Muscle layer of colon (tissue), 2 donors: ENCODE data around the gene TRAF7.
"Not testable (repeated sequence)": the region's sequence is repeated elsewhere in the genome, so short reads cannot be mapped to it uniquely, and the experiment has no call there.

ENCODE experiments used
- H3K27ac ChIP-seq: one replicate; pipeline ENCODE4 v1.7.0; 2013; ENCODE audit warnings: low read depth, mild to moderate bottlenecking, low read length, moderate library complexity
- H3K27me3 ChIP-seq, 2 donors: one replicate each; pipeline ENCODE4 v1.7.0; 2013; ENCODE audit warnings: low read length in 2 of 2, mild to moderate bottlenecking in 2 of 2; ENCODE audit not compliant: insufficient read depth in 2 of 2, control insufficient read depth in 1 of 2
- H3K36me3 ChIP-seq: one replicate; pipeline ENCODE4 v1.7.0; 2013; ENCODE audit warnings: mild to moderate bottlenecking, low read length; ENCODE audit not compliant: insufficient read depth
- H3K4me1 ChIP-seq: one replicate; pipeline ENCODE4 v1.7.0; 2013; ENCODE audit warnings: mild to moderate bottlenecking, low read length; ENCODE audit not compliant: insufficient read depth
- H3K4me3 ChIP-seq, 2 donors: one replicate each; pipeline ENCODE4 v1.7.0; 2013; ENCODE audit warnings: low read length in 2 of 2, low read depth in 1 of 2, mild to moderate bottlenecking in 1 of 2, moderate library complexity in 1 of 2
- H3K9ac ChIP-seq: one replicate; pipeline ENCODE4 v1.7.0; 2013; ENCODE audit warnings: low read length
- H3K9me3 ChIP-seq: one replicate; pipeline ENCODE4 v1.7.0; 2013; ENCODE audit warnings: mild to moderate bottlenecking, low read length
- donor health status: abdominal sarcoma.
- donor health status: Adenocarcinoma of cecum.

Gene TRAF7

DNA sequence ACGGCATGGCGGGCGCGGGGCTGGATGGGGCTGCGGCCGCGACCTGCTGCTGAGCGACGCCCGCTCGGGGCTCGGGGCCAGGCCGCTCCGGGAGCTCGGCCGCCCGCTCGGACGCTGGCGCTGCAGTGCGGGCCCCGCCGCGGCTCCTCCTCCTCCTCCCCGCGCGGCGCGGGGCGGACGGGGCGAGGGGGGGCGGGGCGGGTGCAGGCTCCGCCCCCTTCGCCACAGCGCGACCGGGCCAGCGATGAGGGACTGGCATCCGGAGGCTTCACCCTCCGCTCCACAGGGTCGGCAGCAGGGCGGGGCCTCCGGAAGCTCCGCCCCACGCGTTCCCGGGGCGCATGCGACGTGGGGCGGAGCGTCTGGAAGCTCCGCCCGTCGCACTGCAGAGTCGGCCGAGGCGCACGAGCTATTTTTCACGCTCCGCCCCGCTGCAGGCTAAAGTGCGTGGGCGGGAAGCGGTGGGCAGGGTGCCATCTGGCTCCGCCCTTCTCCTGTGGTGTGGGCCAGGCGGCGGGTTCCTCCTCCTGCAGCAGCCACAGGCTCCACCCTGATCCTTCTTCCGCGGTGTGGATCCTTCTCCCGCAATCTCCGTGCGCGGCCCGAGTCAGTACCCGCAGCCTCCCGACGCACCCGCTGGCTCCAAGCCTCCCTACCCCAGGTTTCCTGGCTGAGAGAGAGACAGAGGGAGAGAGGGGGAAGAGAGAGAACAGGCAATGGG lies 19.7 kb upstream of the TRAF7 start, which contains the start of gene PKD1:
Gene PKD1 (minus strand): TSS at position 129 of the 721 bp plus-strand sequence. CDS start 209 bp downstream, outside the sequence.
- H3K27ac ChIP-seq, result peak within 1 kb of the TSS; percentile 52
- H3K27me3 ChIP-seq, H3K9ac ChIP-seq, H3K36me3 ChIP-seq, H3K9me3 ChIP-seq, H3K4me3 ChIP-seq, H3K4me1 ChIP-seq: not testable (repeated sequence)

DNA sequence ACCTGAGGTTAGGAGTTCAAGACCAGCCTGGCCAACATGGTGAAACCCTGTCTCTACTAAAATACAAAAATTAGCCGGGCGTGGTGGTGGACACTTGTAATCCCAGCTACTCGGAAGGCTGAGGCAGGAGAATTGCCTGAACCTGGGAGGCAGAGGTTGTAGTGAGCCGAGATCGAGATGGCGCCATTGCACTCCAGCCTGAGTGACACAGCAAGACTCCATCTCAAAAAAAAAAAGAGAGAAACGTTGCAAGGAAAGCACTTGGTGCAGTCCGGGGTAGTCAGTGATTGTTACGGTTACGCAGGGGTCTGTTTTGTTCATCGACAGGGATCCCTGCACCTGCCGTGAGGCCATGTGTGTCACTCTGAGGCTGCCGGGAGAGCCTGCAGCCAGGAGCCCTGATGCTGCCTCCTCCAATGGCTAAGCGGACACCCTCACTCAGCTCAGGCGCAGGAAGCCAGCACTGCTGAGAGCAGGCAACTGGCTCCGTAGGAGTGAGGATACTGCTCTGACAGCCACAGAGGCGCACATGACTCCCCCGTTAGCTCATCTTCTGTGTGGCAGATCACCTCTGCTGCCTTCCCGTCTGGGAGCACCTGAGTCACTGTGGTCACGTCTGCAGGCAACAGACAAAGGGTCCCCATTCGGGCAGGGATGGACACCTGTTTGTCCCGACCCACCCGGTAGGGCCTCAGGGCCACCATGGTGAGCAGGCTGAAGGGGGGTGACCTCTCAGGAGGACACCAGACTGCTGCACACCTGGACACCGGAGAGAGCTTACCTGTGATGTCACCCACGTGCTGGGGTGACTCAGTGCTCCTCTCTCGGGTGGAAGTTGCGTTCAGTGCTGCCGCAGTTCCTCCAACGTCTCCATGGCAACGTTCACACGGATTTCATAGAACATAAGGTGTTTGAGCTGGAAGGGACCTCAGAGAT lies 12.4 kb upstream of the TRAF7 start:
- Histone ChIP-seq H3K27me3 (no peaks in the 10 kb centered on the region), H3K9ac (no peak overlapping the region), H3K4me3 (no peak overlapping the region), H3K9me3 (no peaks in the 10 kb centered on the region), H3K36me3 (no peaks in the 10 kb centered on the region), H3K4me1 (peaks cover 11% of the 10 kb centered on the region), H3K27ac (no peak overlapping the region)

DNA sequence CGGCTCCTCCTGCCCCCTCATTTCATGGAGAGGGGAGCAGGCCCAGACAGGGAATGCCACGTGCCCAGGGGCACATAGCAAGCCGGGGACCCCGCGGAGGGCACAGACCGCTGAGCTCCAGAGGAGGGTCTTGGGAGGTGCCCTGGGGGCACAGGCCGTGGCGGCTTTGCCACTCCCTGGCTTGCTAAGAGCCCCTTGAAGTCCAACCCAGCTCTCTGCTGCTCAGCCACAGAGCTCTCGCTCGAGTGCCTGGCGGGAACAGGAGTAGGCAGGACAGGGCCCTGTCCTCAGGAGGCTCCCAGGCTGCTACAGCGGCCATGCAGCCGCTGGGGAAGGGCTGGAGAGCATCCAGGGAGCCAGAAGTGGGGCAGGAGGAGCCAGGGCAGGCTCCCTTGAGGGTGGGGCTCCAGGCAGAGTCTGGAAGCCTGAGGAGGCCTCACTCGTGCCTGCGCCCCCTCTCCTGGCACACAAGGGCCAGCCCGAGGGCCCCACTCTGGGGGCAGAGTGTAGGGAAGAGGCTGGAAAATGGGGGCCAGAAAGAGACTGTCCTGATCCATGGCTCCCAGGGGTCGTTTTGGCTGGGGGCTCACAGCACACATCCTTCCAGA lies 11.6 kb upstream of the TRAF7 start:
- Histone ChIP-seq H3K9me3 (no peaks in the 10 kb centered on the region), H3K36me3 (no peaks in the 10 kb centered on the region), H3K27me3 (no peaks in the 10 kb centered on the region), H3K4me1 (peaks cover 13% of the 10 kb centered on the region), H3K9ac (no peak overlapping the region), H3K27ac (no peak overlapping the region), H3K4me3 (no peak overlapping the region)

DNA sequence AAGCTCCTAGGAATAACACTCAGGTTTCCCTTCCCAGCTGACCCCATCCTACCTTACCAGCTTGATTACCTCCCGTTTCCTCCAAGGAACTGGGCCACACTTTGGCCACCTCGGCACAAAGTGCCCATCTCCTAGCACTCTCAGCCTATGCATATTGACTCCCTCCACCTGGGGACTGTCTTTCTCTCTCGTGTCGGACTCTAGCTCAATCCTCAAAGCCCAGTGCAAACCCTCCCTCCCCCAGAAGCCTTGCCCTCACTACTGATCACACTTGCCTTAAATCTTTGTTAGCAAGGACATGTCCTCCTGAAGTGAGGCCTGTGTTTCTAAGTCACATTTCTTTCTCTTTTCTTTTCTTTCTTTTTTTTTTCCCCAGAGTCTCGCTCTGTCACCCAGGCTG lies 9.7 kb upstream of the TRAF7 start:
- H3K4me1 ChIP-seq, result peaks cover 25% of the 10 kb centered on the region
- no peaks in the 10 kb centered on the region for H3K9me3 ChIP-seq
- H3K9ac ChIP-seq, result no peak overlapping the region
- H3K27ac ChIP-seq, result no peak overlapping the region
- no peak overlapping the region for H3K4me3 ChIP-seq
- no peaks in the 10 kb centered on the region for H3K36me3 ChIP-seq
- no peaks in the 10 kb centered on the region for H3K27me3 ChIP-seq

DNA sequence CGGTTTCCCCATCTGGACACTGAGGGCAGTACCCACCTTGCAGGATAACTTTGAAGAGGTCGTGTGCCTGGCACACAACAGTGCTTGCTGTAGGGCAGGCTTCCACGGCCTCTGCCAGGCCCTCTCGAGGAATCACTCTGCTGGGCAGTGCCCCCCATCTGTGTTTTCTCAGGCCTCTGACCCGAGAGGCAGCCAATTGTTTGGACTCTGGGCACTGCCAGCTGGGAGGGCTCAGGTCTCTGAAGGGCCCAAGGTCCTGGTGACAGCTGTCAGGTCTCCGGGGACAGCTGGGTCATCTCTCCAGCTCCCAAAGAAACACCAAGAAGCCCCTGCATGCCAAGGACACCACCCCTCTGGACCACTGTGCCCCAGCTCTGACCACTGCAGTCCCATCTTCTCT lies 8.2 kb upstream of the TRAF7 start:
- H3K9me3 ChIP-seq, result no peaks in the 10 kb centered on the region
- H3K9ac ChIP-seq, result no peak overlapping the region
- H3K36me3 ChIP-seq, result peaks cover 5% of the 10 kb centered on the region
- peak overlapping the region; percentile 82 for H3K27ac ChIP-seq
- H3K4me1 ChIP-seq, result peaks cover 40% of the 10 kb centered on the region
- no peak overlapping the region for H3K4me3 ChIP-seq
- no peaks in the 10 kb centered on the region for H3K27me3 ChIP-seq

DNA sequence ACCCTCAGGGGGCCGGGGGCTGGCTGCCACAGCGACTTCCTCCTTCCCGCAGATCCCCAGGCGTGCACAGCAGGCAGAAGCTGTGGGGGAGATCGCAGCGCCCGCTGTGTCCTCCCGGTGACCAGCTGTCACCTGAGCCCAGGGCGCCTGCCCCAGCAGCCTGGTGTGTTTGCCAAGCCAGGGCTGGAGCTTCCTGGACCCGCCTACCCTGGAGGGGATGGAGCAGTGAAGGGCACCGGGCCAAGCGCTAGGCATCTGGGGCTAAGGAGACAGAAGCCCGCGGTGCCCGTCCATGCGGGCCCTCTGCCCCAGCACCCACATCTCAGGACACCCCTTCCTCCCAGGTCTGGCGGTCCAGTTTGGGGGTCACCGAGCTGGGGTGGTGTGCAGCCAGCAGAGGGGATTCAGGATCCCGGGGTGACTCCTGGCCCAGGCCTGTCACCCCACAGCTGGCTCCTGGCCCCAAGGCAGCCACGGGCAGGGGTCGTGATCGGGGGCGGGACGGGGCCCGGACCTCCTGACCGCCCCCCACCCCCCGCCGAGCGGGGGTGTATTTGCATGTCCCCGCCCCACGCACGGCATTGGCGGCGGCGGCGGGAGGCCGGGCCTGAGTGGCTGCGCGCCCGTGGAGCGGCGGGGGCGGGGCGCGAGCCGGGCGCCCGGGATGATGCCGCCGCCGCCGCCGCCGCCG lies 7.5 kb upstream of the TRAF7 start, which contains the start of gene RAB26:
Gene RAB26 (plus strand): TSS at position 645 of the 691 bp plus-strand sequence. CDS start 159 bp downstream, outside the sequence.
- Histone ChIP-seq H3K27me3 (no peaks in the 10 kb centered on the region), H3K4me1 (peaks cover 48% of the 10 kb centered on the region), H3K9ac (no peak within 1 kb of the TSS), H3K9me3 (no peaks in the 10 kb centered on the region), H3K36me3 (peaks cover 5% of the 10 kb centered on the region), H3K4me3 (peak within 1 kb of the TSS in 1 of 2 donors; percentile 54), H3K27ac (peak within 1 kb of the TSS; percentile 82)

DNA sequence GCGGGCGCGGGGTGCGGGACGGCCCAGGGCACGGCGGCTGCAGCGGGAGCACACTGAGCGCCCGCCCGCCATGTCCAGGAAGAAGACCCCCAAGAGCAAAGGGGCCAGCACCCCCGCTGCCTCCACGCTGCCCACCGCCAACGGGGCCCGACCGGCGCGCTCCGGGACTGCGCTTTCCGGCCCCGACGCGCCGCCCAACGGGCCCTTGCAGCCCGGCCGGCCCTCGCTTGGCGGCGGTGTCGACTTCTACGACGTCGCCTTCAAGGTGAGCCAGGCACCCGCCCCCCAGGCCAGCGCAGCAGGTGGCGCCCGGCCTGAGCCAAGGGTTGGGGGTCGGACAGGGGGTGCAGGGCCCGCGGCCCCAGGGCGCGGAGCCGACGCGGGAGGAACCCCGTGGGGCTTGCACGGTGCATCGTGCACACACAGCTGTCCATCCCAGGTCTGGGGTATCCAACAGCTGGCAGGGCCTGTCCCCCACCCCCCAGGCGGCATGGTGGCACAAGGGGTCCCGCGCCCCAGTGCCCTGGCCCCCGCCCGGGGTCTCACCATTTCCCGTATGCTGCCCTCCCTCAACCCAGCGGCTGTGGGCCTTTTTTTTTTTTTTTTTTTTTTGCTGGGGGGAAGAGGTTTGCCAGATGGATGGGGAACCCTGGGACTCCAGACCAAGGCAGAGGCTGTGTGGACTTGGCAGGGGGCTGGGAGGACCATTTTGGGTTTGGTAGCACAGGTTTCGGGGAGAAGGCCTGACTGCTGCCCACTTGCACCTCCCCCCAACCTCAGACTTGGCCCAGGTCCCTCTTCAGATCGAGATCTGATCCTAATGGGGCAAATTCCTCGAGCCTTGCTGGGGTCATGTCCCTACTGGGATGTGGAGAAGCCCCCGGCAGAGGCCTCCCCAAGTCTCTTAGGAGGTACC lies 6.6 kb upstream of the TRAF7 start:
- Histone ChIP-seq H3K27me3 (no peaks in the 10 kb centered on the region), H3K36me3 (peaks cover 5% of the 10 kb centered on the region), H3K9ac (no peak overlapping the region), H3K9me3 (no peaks in the 10 kb centered on the region), H3K27ac (no peak overlapping the region), H3K4me1 (peaks cover 55% of the 10 kb centered on the region), H3K4me3 (peak overlapping the region in 1 of 2 donors; percentile 32)

GRCh38 chr16:2149630-2150417 lies 5.8 kb upstream of the TRAF7 start:
- no peak overlapping the region for H3K4me3 ChIP-seq
- H3K9me3 ChIP-seq, result no peaks in the 10 kb centered on the region
- no peak overlapping the region for H3K9ac ChIP-seq
- H3K27ac ChIP-seq, result no peak overlapping the region
- peaks cover 5% of the 10 kb centered on the region for H3K36me3 ChIP-seq
- no peaks in the 10 kb centered on the region for H3K27me3 ChIP-seq
- peaks cover 63% of the 10 kb centered on the region for H3K4me1 ChIP-seq

DNA sequence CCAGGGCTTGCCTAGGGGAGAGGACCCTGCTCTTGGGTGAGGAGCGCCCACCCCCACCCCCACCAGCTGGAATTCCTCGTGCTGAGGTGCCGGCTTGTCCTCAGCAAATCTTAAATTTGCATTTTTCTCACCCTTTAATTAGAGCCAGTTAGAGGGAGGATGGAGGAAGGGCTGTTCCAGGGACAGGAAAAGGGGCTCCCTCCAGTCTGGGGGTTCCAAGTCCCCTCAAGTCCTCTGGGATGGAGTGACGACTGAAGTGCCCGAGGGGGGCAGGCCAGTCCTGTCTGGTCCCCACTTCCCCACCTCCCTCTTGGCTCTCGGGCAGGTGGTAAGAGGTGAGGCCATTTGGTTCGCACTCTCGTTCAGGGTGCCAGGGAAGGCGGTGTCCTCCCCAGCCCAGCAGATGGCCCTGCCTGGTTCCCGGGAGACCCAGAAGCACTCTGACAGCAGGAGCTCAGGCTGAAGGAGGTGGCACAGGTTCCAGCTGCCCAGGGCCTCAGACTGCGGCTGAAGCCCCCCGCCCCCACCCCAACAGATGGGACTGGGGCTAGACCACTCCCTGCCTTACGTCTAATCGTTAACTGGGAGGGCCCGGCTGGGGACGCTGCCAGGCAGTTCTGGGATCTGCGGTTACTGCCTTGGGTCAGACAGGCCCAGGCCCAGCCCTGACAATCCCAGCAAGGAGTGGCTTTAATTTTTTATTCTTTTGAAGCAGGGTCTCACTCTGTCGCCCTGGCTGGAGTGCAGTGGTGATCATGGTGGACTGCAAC lies 5.0 kb upstream of the TRAF7 start:
- Histone ChIP-seq H3K27ac (no peak overlapping the region), H3K36me3 (peaks cover 5% of the 10 kb centered on the region), H3K4me1 (peaks cover 64% of the 10 kb centered on the region), H3K27me3 (no peaks in the 10 kb centered on the region), H3K9ac (no peak overlapping the region), H3K9me3 (no peaks in the 10 kb centered on the region), H3K4me3 (no peak overlapping the region)
